A549 (cell line): Measurements from ENCODE around the gene TEX264. TPM values are rescaled to one million over a fixed set of nuclear protein-coding genes. Genes with fewer than 3 reads are reported as not detected.

Source experiments
- ATAC-seq, 2 experiments: fragments of 200-7000 bp in 1 of 2; fragments of >200 bp in 1 of 2; cut with Nextera tagmentation in 1 of 2; cut with Tn5 transposase in 1 of 2; 3 replicates each; pipeline versions ENCODE4 v1.8.0 to v1.9.1; 2018 to 2020; ENCODE audit warnings: mild to moderate bottlenecking in 1 of 2, moderate library complexity in 1 of 2
- CTCF ChIA-PET: fragments of 300-600 bp; sonication (Branson Sonifier 250); formaldehyde crosslinking; extraction: SDS; loops from one replicate; lab custom pipeline; 2021; ENCODE audit warnings: antibody characterized with exemption, inconsistent platforms; lab: Yijun Ruan, JAX
- POLR2A ChIA-PET: fragments of 350-600 bp; formaldehyde crosslinking; extraction: SDS; loops from one replicate; lab custom pipeline; 2021; ENCODE audit warnings: antibody characterized with exemption, inconsistent platforms; lab: Yijun Ruan, JAX
- DNase-seq, 2 experiments: peaks; one replicate each; pipeline versions ENCODE4 v3.0.0 to v3.0.0-alpha.2; 2011 to 2016; ENCODE audit warnings: low read depth in 1 of 2, low spot score in 1 of 2
- FAIRE-seq: peaks from 2 replicates; lab custom pipeline; 2011; peaks lifted over from hg19 to GRCh38; lab: Jason Lieb, UNC
- H3K27ac ChIP-seq, 2 experiments: fragments of >200 bp; sonication (Bioruptor Twin); formaldehyde crosslinking; 3 replicates each; pipeline ENCODE4 v1.5.1; 2016 to 2017
- H3K4me1 ChIP-seq: fragments of >200 bp; sonication (Bioruptor Twin); formaldehyde crosslinking; 3 replicates; pipeline ENCODE4 v1.6.1; 2016
- H3K4me2 ChIP-seq: fragments of >200 bp; sonication (Bioruptor Twin); formaldehyde crosslinking; 3 replicates; pipeline ENCODE4 v1.6.1; 2016
- H3K4me3 ChIP-seq: fragments of >200 bp; sonication (Bioruptor Twin); formaldehyde crosslinking; 3 replicates; pipeline ENCODE4 v1.5.1; 2016
- H3K9me3 ChIP-seq: fragments of >200 bp; sonication (Bioruptor Twin); formaldehyde crosslinking; 3 replicates; pipeline ENCODE4 v1.6.1; 2016
- BCL3 ChIP-seq: fragments of >200 bp; sonication (Bioruptor Twin); formaldehyde crosslinking; IDR thresholded peaks from 3 replicates; pipeline ENCODE4 v1.6.1; 2016
- CHD4 ChIP-seq: fragments of 200-600 bp; sonication (generic); IDR thresholded peaks from 2 replicates; pipeline ENCODE4 v1.6.1; 2016; ENCODE audit warnings: antibody characterized with exemption, mild to moderate bottlenecking, borderline replicate concordance
- E2F6 ChIP-seq: IDR thresholded peaks from 2 replicates; pipeline ENCODE4 v1.6.1; 2012; ENCODE audit warnings: low read depth, borderline replicate concordance
- ESRRA ChIP-seq: fragments of 150-350 bp; IDR thresholded peaks from 2 replicates; pipeline ENCODE4 v1.6.1; 2014; ENCODE audit warnings: mild to moderate bottlenecking, low read length, borderline replicate concordance
- HES2 ChIP-seq: fragments of >200 bp; sonication (Bioruptor Twin); formaldehyde crosslinking; IDR thresholded peaks from 2 replicates; pipeline ENCODE4 v1.6.1; 2016
- JUNB ChIP-seq: fragments of >200 bp; sonication (Bioruptor Twin); formaldehyde crosslinking; IDR thresholded peaks from 2 replicates; pipeline ENCODE4 v1.6.1; 2016
- MAFK ChIP-seq: fragments of 450-650 bp; IDR thresholded peaks from 2 replicates; pipeline ENCODE4 v1.6.1; 2014; ENCODE audit not compliant: partially characterized antibody
- MYC ChIP-seq: IDR thresholded peaks from 2 replicates; pipeline ENCODE4 v1.6.1; 2012; ENCODE audit warnings: mild to moderate bottlenecking, inconsistent platforms, low read length, improper control_type of control experiment, borderline replicate concordance
- NFE2L2 ChIP-seq: fragments of 150-350 bp; conservative IDR thresholded peaks from 2 replicates; pipeline ENCODE4 v1.6.1; 2014; ENCODE audit warnings: low read length
- NR3C1 ChIP-seq: fragments of >200 bp; sonication (Bioruptor Twin); formaldehyde crosslinking; IDR thresholded peaks from 3 replicates; pipeline ENCODE4 v1.6.1; 2017
- POLR2A ChIP-seq: IDR thresholded peaks from 2 replicates; pipeline ENCODE4 v1.6.1; 2012; ENCODE audit warnings: mild to moderate bottlenecking, low read length
- RCOR1 ChIP-seq: fragments of 150-350 bp; IDR thresholded peaks from 2 replicates; pipeline ENCODE4 v1.6.1; 2014; ENCODE audit warnings: antibody characterized with exemption, low read length, low read depth
- REST ChIP-seq: fragments of 200-600 bp; sonication (generic); IDR thresholded peaks from 2 replicates; pipeline ENCODE4 v1.6.1; 2016; ENCODE audit warnings: antibody characterized with exemption, mild to moderate bottlenecking, moderate library complexity
- RFX5 ChIP-seq: fragments of 450-650 bp; IDR thresholded peaks from 2 replicates; pipeline ENCODE4 v1.7.1; 2014; ENCODE audit warnings: antibody characterized with exemption, mild to moderate bottlenecking, moderate library complexity
- SMC3 ChIP-seq: fragments of >200 bp; sonication (Bioruptor Twin); formaldehyde crosslinking; IDR thresholded peaks from 3 replicates; pipeline ENCODE4 v1.6.1; 2018; ENCODE audit warnings: inconsistent platforms
- SREBF2 ChIP-seq: fragments of 450-650 bp; IDR thresholded peaks from 2 replicates; pipeline ENCODE4 v1.6.1; 2014; ENCODE audit warnings: mild to moderate bottlenecking, moderate library complexity
- ZFP36 ChIP-seq: fragments of 450-650 bp; IDR thresholded peaks from 2 replicates; pipeline ENCODE4 v1.6.1; 2014; ENCODE audit warnings: borderline replicate concordance; ENCODE audit not compliant: partially characterized antibody
- ZSCAN20 ChIP-seq: fragments of 250-450 bp; sonication (Bioruptor Pico); IDR thresholded peaks from 2 replicates; pipeline ENCODE4 v1.8.0; 2022; ENCODE audit warnings: mild to moderate bottlenecking, moderate library complexity
- WGBS: methylation state at CpG from one replicate; pipeline ENCODE4 v1.1.6; 2017; ENCODE audit errors: missing lambda C conversion rate; 5-methylcytosine and 5-hydroxymethylcytosine counted together
- polyA plus RNA-seq, 4 experiments: library from polyadenylated mRNA; depleted of rRNA in 3 of 4; stranded (reverse); fragments of >200 nt; fragmentation: RNase III in 1 of 4; extraction: RNeasy Plus Mini Kit Qiagen cat#74134 plus additional on column Dnase treatment in 1 of 4; gene quantifications; 2 replicates in 3 of 4; 3 replicates in 1 of 4; pipeline ENCODE4 v1.2.3, GENCODE V29; 2011 to 2017

The TEX264 gene
- polyA plus RNA-seq, 2 of the 4 experiments (the other 2 are of a cell fraction) = 47.9 to 54.7 TPM

- ChIA-PET CTCF (interaction anchor here (0.6 to 1.6 kb wide), 3 partner anchors 16 to 366 kb away, joined by 3 to 4 read pairs (median 3); no protein-coding TSS in a partner anchor), POLR2A (no interaction called here)
- no peak overlapping the region for H3K4me2 ChIP-seq
- FAIRE-seq (no peak), ATAC-seq (no peak), DNase-seq (no peak)
- no peak overlapping the region for H3K4me3 ChIP-seq
- no peaks in the 10 kb centered on the region for H3K9me3 ChIP-seq
- whole genome bisulfite sequencing = 95% methylated on average over 4 of the region's 4 CpGs
- no peak for TF ChIP-seq JUNB
- no peak for TF ChIP-seq BCL3
- H3K27ac ChIP-seq = no peak overlapping the region
- H3K4me1 ChIP-seq = peaks cover 4% of the 10 kb centered on the region; the same call in 1 of the 3 replicates
Measured at GRCh38 chr3:51686056-51686455, 15.0 kb downstream of the TEX264 start.

- Histone ChIP-seq H3K27ac (no peak overlapping the region), H3K4me3 (no peak overlapping the region), H3K4me1 (peaks cover 3% of the 10 kb centered on the region; the same call in 1 of the 3 replicates), H3K9me3 (no peaks in the 10 kb centered on the region), H3K4me2 (no peak overlapping the region)
- ATAC-seq = no peak
- DNase-seq = no peak
- FAIRE-seq = no peak
- 90% methylated on average over 8 of the region's 10 CpGs for WGBS
- TF ChIP-seq RFX5 = no peak
- no peak for TF ChIP-seq MAFK
- no peak for TF ChIP-seq SMC3
- no peak for TF ChIP-seq RCOR1
- no peak for TF ChIP-seq NR3C1
- TF ChIP-seq E2F6 = no peak
- TF ChIP-seq MYC = no peak
- no peak for TF ChIP-seq CHD4
- no peak for TF ChIP-seq ZSCAN20
- TF ChIP-seq REST = no peak
- no peak for TF ChIP-seq NFE2L2
- TF ChIP-seq POLR2A = no peak
- no peak for TF ChIP-seq HES2
- no peak for TF ChIP-seq ZFP36
- TF ChIP-seq SREBF2 = no peak
- TF ChIP-seq BCL3 = no peak
- TF ChIP-seq ESRRA = no peak
- POLR2A ChIA-PET = no interaction called here
- CTCF ChIA-PET = interaction anchor here (0.6 to 2.0 kb wide), 3 partner anchors 17 to 365 kb away, joined by 3 to 7 read pairs (median 4); no protein-coding TSS in a partner anchor
Measured at GRCh38 chr3:51686512-51687215, 15.6 kb downstream of the TEX264 start.
